H9 (cell line): ENCODE data around the gene ADAM33. TPM values are rescaled to one million over a fixed set of nuclear protein-coding genes. Genes with fewer than 3 reads are reported as not detected.

Experiments used
- DNase-seq: peaks from one replicate; pipeline ENCODE4 v3.0.0-alpha.2; 2017
- H2AFZ ChIP-seq: one replicate; pipeline ENCODE4 v1.6.1; 2013; ENCODE audit warnings: mild to moderate bottlenecking, low read length, control low read depth, moderate library complexity
- H2AK5ac ChIP-seq: 2 replicates; pipeline ENCODE4 v1.6.1; 2013; ENCODE audit warnings: low read length, control low read depth, mixed read lengths; ENCODE audit not compliant: insufficient read length
- H2BK120ac ChIP-seq: one replicate; pipeline ENCODE4 v1.6.1; 2013; ENCODE audit warnings: low read depth, mild to moderate bottlenecking, low read length, control low read depth, inconsistent platforms; ENCODE audit not compliant: poor library complexity, severe bottlenecking
- H2BK12ac ChIP-seq: 2 replicates; pipeline ENCODE4 v1.6.1; 2013; ENCODE audit warnings: low read length, control low read depth, mixed read lengths, low read depth; ENCODE audit not compliant: insufficient read length
- H2BK15ac ChIP-seq: 2 replicates; pipeline ENCODE4 v1.6.1; 2013; ENCODE audit warnings: low read depth, low read length, control low read depth
- H2BK20ac ChIP-seq: one replicate; pipeline ENCODE4 v1.6.1; 2013; ENCODE audit warnings: low read depth, mild to moderate bottlenecking, low read length, control low read depth, inconsistent platforms; ENCODE audit not compliant: poor library complexity, severe bottlenecking
- H2BK5ac ChIP-seq: 2 replicates; pipeline ENCODE4 v1.6.1; 2013; ENCODE audit warnings: low read length, control low read depth, mixed read lengths; ENCODE audit not compliant: insufficient read length
- H3K14ac ChIP-seq: 2 replicates; pipeline ENCODE4 v1.6.1; 2013; ENCODE audit warnings: low read length, control low read depth; ENCODE audit not compliant: insufficient read depth
- H3K18ac ChIP-seq: 2 replicates; pipeline ENCODE4 v1.6.1; 2013; ENCODE audit warnings: low read depth, mild to moderate bottlenecking, mixed read lengths, low read length, control low read depth; ENCODE audit not compliant: insufficient read length
- H3K23ac ChIP-seq: 2 replicates; pipeline ENCODE4 v1.6.1; 2013; ENCODE audit warnings: low read length, control low read depth, mixed read lengths, low read depth; ENCODE audit not compliant: insufficient read length
- H3K23me2 ChIP-seq: 2 replicates; pipeline ENCODE4 v1.6.1; 2013; ENCODE audit warnings: low read depth, mild to moderate bottlenecking, mixed read lengths, low read length, control low read depth; ENCODE audit not compliant: insufficient read length, poor library complexity, severe bottlenecking
- H3K27ac ChIP-seq: 2 replicates; pipeline ENCODE4 v1.5.1; 2013; ENCODE audit warnings: low read length, control low read depth, mixed read lengths, low read depth; ENCODE audit not compliant: insufficient read length
- H3K27me3 ChIP-seq: 2 replicates; pipeline ENCODE4 v1.6.1; 2013; ENCODE audit warnings: low read length, control low read depth, inconsistent platforms; ENCODE audit not compliant: insufficient read depth
- H3K4ac ChIP-seq: 2 replicates; pipeline ENCODE4 v1.6.1; 2013; ENCODE audit warnings: low read depth, mild to moderate bottlenecking, control low read depth, inconsistent platforms, low read length, moderate library complexity
- H3K4me1 ChIP-seq: 2 replicates; pipeline ENCODE4 v1.6.1; 2013; ENCODE audit warnings: low read length, control low read depth, inconsistent platforms; ENCODE audit not compliant: insufficient read depth
- H3K4me2 ChIP-seq: 2 replicates; pipeline ENCODE4 v1.6.1; 2013; ENCODE audit warnings: low read length, control low read depth, mixed read lengths; ENCODE audit not compliant: insufficient read length, insufficient read depth
- H3K56ac ChIP-seq: 2 replicates; pipeline ENCODE4 v1.6.1; 2013; ENCODE audit warnings: low read depth, mild to moderate bottlenecking, mixed read lengths, low read length, control low read depth; ENCODE audit not compliant: insufficient read length
- H3K79me1 ChIP-seq: 2 replicates; pipeline ENCODE4 v1.6.1; 2013; ENCODE audit warnings: low read depth, mild to moderate bottlenecking, moderate library complexity, low read length, control low read depth, inconsistent platforms; ENCODE audit not compliant: insufficient read depth, poor library complexity, severe bottlenecking
- H3K79me2 ChIP-seq: 2 replicates; pipeline ENCODE4 v1.6.1; 2013; ENCODE audit warnings: low read length, control low read depth, inconsistent platforms; ENCODE audit not compliant: insufficient read depth
- H3K9ac ChIP-seq: 2 replicates; pipeline ENCODE4 v1.6.1; 2013; ENCODE audit warnings: low read length, control low read depth, mixed read lengths; ENCODE audit not compliant: insufficient read length; ENCODE audit errors: extremely low read depth
- H3K9me3 ChIP-seq: one replicate; pipeline ENCODE4 v1.6.1; 2013; ENCODE audit warnings: low read depth, low read length, inconsistent platforms; ENCODE audit not compliant: control insufficient read depth
- H3T11ph ChIP-seq: one replicate; pipeline ENCODE4 v1.6.1; 2013; ENCODE audit warnings: mild to moderate bottlenecking, low read length, control low read depth, inconsistent platforms
- H4K20me1 ChIP-seq: one replicate; pipeline ENCODE4 v1.6.1; 2013; ENCODE audit not compliant: control insufficient read depth, insufficient read length, insufficient read depth
- H4K5ac ChIP-seq: 2 replicates; pipeline ENCODE4 v1.6.1; 2013; ENCODE audit warnings: low read depth, mild to moderate bottlenecking, mixed read lengths, low read length, control low read depth; ENCODE audit not compliant: insufficient read length
- H4K8ac ChIP-seq: replicated peaks from 2 replicates; pipeline ENCODE4 v1.6.1; 2013; ENCODE audit warnings: low read length, control low read depth, mixed read lengths, low read depth; ENCODE audit not compliant: insufficient read length
- H4K91ac ChIP-seq: 2 replicates; pipeline ENCODE4 v1.6.1; 2013; ENCODE audit warnings: low read depth, mild to moderate bottlenecking, moderate library complexity, mixed read lengths, low read length, control low read depth; ENCODE audit not compliant: insufficient read length
- H3K27ac Mint-ChIP-seq, 3 experiments: 2 replicates in 2 of 3; 3 replicates in 1 of 3; pipeline ENCODE4 v1.8.0; 2020 to 2021; ENCODE audit warnings: mixed read lengths in 3 of 3, mild to moderate bottlenecking in 1 of 3, moderate library complexity in 1 of 3
- H3K27me3 Mint-ChIP-seq: 2 replicates; pipeline ENCODE4 v1.8.0; 2021; ENCODE audit warnings: low read depth, mild to moderate bottlenecking, moderate library complexity, mixed read lengths
- H3K36me3 Mint-ChIP-seq, 3 experiments: 2 replicates in 2 of 3; 3 replicates in 1 of 3; pipeline ENCODE4 v1.8.0; 2020 to 2021; ENCODE audit warnings: low read depth in 3 of 3, mixed read lengths in 3 of 3; ENCODE audit not compliant: insufficient read depth in 1 of 3
- H3K4me1 Mint-ChIP-seq, 2 experiments: 2 replicates each; pipeline ENCODE4 v1.8.0; 2020; ENCODE audit warnings: mixed read lengths in 2 of 2
- H3K4me3 Mint-ChIP-seq, 2 experiments: 2 replicates in 1 of 2; 3 replicates in 1 of 2; pipeline ENCODE4 v1.8.0; 2020 to 2021; ENCODE audit warnings: mild to moderate bottlenecking in 2 of 2, mixed read lengths in 2 of 2, moderate library complexity in 1 of 2
- H3K9me3 Mint-ChIP-seq, 2 experiments: 2 replicates in 1 of 2; 3 replicates in 1 of 2; pipeline ENCODE4 v1.8.0; 2020; ENCODE audit warnings: mild to moderate bottlenecking in 2 of 2, mixed read lengths in 2 of 2, moderate library complexity in 1 of 2
- CTCF ChIP-seq: fragments of 200-600 bp; sonication (generic); conservative IDR thresholded peaks from 3 replicates; pipeline ENCODE4 v1.8.0; 2021; ENCODE audit warnings: antibody characterized with exemption, mild to moderate bottlenecking
- WGBS: extraction: QIAGEN DNeasy Blood & Tissue Kit; methylation state at CpG from one replicate; pipeline ENCODE4 v1.1.7; 2013; ENCODE audit warnings: missing lambda C conversion rate, low lambda C conversion rate, mixed read lengths; ENCODE audit not compliant: insufficient read length; ENCODE audit errors: extremely low coverage; 5-methylcytosine and 5-hydroxymethylcytosine counted together
- total RNA-seq: library from RNA; stranded (reverse); gene quantifications from 2 replicates; pipeline ENCODE4 v1.2.1, GENCODE V29; 2021

Gene ADAM33
- total RNA-seq, 1 experiment from 2014 or later: 4.0 TPM

- no peak overlapping the region for H3K23ac ChIP-seq
- no peaks in the 10 kb centered on the region for H3K4me1 ChIP-seq
- H4K20me1 ChIP-seq: no peaks in the 10 kb centered on the region
- no peak overlapping the region for H2BK5ac ChIP-seq
- Mint-ChIP-seq H3K27ac (no peak overlapping the region), H3K4me1 (peaks cover 8 to 15% of the 10 kb centered on the region in 2 experiments), H3K36me3 (no peaks in the 10 kb centered on the region), H3K9me3 (peaks cover 0 to 3% of the 10 kb centered on the region in 2 experiments; a peak in 2 of 5 replicates), H3K27me3 (peaks cover 22% of the 10 kb centered on the region), H3K4me3 (no peak overlapping the region)
- H3K9me3 ChIP-seq: no peaks in the 10 kb centered on the region
- no peaks in the 10 kb centered on the region for H3K79me2 ChIP-seq
- no peak overlapping the region for H3K27ac ChIP-seq
- no peak overlapping the region for H3T11ph ChIP-seq
- no CpG with 5 or more reads among the region's 8 CpGs for WGBS
- no peaks in the 10 kb centered on the region for H3K27me3 ChIP-seq
- TF ChIP-seq CTCF: no peak
- H2BK20ac ChIP-seq: no peak overlapping the region
- H3K23me2 ChIP-seq: no peaks in the 10 kb centered on the region
- no peak overlapping the region for H3K18ac ChIP-seq
- H4K5ac ChIP-seq: no peak overlapping the region
- no peak overlapping the region for H3K56ac ChIP-seq
- no peak overlapping the region for H2AFZ ChIP-seq
- no peak overlapping the region for H3K4ac ChIP-seq
- H3K79me1 ChIP-seq: no peaks in the 10 kb centered on the region
- H2BK120ac ChIP-seq: no peak overlapping the region
- no peak overlapping the region for H4K8ac ChIP-seq
- H3K9ac ChIP-seq: no peak overlapping the region
- no peak overlapping the region for H2BK15ac ChIP-seq
- no peak overlapping the region for H2AK5ac ChIP-seq
- DNase-seq: peak; percentile 10
- H3K14ac ChIP-seq: no peak overlapping the region
- no peak overlapping the region for H4K91ac ChIP-seq
- no peak overlapping the region for H2BK12ac ChIP-seq
- no peak overlapping the region for H3K4me2 ChIP-seq
Measured at GRCh38 chr20:3723284-3723683, 41.5 kb upstream of the ADAM33 start.
